NCI-H748 treated with DMSO at 0.1 percent for 48 hours (cell line): Measurements from ENCODE around the gene TMEM89.
A peak's percentile ranks its signal among the peaks of the same experiment; 100 is the strongest.

Source experiments
- DNase-seq: peaks from one replicate; lab custom pipeline; 2025; lab: John Stamatoyannopoulos, UW

TMEM89 gene

DNA sequence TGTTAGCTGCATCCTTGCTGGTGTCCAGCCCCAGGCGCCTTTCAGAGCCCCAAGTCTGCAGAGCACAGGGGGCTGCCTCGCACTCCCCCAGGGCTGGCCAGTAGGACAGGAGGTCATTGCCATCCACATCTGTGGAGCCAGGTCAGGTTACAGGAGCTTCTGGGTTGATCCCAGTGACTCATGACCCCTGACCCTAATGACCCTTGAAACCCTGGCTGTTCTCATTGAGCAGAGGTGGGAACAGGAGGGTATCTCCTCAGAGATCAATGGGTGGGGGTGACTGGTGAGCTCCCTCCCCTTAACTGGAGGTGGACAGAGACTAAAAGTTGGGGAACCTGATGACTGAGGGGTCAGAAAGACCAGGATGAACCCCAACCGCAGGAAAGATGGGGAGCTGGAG, 19.8 kb upstream of the TMEM89 start:
- no peak for DNase-seq

- no peak for DNase-seq
These were observed 18.5 kb upstream of the TMEM89 start for GRCh38 chr3:48639944-48640606.

DNA sequence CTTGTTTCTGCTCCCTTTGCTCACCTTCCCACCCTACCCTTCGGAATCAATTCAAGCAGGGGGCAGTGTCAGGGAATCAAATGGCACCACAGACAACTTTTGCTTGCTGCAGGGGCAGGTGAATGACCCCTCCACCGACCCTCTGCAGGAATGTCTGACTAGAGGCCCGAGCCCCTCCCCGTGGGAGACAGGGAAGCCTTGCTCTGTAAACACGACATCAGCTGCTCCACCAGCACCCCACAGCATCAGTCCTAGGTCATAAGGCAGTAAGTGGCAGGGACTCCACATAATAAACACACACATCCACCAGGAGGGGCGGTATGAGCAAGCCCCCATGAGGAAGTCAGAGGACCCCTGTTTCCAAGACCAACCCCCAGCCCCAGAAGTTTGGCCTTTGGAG, 15.7 kb upstream of the TMEM89 start:
- DNase-seq: no peak

DNA sequence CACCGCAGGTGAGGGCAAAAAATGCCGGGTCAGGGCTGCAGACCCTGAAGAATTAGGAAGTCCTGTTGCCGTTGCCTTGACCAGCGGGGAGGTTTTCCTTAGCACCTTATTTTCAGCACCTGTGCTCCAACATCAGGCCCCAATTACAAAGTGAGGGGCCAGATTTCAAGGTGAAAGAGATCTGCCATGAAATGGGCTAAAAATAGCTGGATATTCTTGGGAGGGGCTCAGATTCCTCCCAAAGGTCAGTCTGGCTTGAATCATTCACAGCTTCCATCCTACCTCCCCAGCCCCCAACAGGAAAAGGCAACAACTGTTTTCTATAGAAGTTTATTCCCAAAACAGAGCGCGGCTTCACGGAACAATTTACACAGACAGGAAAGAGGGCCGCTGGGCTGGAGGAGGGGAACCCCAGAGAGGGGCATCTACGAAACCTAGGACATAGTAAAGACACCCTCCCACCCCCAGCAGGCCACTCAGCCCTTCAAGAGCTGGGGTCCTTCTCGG, 14.6 kb upstream of the TMEM89 start:
- no peak for DNase-seq

DNA sequence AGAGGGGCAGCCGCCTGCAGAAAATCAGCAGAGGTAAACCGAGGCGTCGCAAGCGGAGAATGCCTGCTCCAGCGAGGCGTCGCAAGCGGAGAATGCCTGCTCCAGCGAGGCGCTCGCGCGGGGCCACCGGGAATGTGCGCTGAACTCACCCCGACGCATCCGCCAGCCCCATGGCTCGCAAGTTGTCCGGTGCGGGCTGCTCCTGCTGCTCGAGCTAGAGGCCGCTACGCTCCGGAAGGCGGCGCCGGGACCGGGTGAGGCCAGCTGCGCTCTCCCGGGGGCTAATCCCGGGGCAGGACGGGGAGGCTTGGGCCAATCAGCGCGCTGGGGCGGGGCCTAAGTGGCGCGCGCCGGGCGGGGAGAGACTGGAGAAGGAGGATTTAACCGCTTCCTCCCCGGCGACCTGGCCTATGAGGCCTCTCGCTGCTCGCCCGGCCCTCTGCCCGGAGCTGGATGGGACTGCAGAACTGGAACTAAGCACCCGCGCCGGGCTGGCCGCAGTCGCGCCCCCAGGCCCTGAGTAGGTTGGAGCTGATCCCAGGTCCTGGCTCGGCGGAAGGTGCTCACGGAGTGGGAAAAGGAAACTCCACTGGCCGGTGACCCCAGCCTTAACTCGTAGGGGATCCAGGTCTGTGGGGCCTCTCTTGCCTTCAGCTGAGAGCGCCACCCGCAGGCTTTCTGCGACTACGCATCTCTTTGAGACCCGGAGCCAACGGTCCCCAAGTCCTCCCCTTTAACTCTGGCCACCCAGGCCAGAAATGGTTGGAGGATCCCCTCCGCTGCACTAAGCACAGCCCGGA, 13.9 kb upstream of the TMEM89 start, which contains the start of gene SLC26A6:
Gene SLC26A6 (minus strand): TSS at position 240 of the 800 bp plus-strand sequence. CDS start 68 bp downstream, at position 172.
- peak; percentile 72 for DNase-seq

DNA sequence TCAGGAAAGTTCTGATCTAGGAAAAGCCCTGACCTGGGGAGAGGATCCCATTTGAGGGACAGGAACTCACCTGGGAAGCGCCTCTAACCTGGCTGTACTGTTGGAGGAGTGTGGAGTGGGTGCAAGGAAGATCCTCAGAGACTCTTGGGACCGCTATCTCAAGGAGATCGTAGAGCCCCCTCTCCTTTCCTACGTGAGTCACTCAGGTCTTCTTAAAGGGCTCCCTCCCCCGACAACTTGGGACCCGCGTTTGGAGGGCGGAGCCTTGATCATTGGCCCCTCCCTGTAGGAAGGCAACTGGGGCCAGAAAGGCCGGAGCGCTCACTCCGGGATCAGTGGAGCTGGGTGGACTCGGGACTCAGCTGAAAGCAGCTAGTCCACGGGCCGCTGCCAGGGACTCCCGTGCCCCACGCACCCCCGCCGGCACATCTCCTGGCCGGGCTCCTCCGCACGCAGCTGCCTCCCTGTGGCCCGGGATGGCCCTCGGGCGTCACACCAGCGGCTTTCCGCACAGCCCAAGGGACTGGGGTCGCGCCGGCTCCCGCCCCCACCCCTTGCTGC, 13.2 kb upstream of the TMEM89 start:
- DNase-seq: no peak

- DNase-seq: no peak
These were observed 12.2 kb upstream of the TMEM89 start for GRCh38 chr3:48633743-48634142.

DNA sequence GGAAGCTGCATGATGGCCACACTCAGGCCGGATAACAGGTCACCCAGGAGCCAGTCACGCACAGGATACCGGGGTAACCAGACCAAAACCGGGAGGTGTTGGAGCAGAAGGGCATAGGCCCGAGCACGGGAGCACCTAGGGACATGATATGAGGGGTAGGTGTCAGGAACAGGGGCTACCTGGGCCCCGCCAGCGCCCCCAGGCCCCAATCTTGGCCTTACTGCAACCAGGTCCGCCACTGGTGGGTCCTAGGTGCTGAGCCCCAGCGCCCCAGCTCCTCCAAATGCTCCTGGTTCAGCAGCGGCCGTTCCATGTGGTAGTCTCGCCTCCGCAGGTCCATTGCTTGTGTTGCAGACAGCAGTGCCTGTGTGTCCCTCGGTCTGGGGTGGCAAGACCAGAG, 11.7 kb upstream of the TMEM89 start:
- no peak for DNase-seq

GRCh38 chr3:48631516-48632448, 10.2 kb upstream of the TMEM89 start:
- DNase-seq: no peak

DNA sequence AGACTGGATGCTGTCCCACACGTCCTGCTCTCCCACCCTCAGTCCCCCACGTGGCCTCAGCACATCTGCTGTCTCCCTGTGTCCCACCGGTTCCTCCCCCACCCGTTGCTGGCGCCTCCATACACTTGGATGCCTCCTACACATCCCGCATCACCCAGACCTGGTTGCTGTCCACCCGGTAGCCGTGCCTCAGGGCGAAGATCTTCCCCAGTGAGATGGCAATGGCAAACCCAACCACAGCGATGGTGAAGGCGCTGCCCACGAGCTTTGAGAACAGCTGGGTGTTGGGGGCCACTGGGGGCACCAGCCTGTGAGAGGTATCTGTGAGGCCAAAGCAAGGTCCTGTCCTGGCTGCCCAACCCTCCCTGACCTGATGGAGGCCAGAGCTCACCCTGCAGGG, 9.3 kb upstream of the TMEM89 start:
- DNase-seq: no peak

DNA sequence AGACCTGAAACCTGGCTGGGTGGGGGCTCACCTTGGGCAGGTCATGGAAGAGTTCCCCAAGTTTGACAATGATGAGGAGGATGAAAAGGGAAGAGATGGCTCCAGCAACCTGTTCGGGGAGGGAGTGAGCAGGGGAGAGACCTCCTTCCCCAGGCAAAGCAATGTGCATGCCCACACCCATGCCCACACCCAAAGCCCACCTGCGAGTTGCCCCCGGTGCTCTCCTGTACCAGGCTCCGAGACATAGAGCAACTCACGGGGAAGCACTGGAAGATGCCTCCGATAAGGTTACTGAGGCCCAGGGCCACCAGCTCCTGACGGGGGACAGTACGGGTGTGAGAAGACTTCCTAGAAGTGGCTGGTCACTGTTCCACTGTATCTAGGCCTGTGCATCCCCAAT, 8.8 kb upstream of the TMEM89 start:
- DNase-seq: no peak

GRCh38 chr3:48629894-48630293, 8.3 kb upstream of the TMEM89 start:
- no peak for DNase-seq

DNA sequence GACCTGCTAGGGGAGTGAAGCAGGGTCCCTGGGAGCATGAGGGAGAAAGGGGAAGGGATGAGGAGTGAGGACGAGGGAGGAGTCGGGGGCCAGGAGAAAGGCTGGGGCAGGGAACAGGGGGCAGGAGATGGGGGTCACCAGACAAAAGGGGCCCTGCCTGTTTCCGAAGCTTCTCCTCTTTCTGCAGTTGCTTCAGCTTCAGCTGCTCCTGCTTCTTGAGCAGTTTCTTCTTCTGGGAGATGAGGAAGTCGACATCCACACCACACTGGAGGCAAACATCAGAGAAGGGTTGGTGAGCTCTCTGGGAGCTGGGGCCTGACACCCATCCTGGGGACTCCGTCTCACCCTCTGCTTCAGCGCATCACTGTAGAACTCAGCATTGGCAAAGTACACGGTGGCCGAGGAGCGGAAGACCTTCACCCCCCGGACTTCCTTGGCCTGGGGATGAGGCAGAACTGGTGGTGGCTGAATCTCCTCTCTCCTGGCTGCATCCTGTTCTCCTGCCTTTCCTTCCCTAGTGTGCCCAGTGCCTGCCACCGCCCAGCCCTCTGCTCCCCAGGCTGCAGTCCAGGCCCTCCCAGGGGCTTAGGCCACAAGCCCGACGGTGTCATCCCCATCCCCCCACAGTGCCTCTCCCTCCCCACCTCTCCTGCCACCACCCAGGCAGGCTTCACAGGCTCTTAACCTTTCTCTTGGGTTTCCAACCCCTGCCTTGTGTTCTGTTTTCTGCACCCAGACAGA, 6.9 kb upstream of the TMEM89 start:
- DNase-seq: no peak

GRCh38 chr3:48625600-48625999, 4.0 kb upstream of the TMEM89 start:
- DNase-seq: no peak

- DNase-seq: no peak
These were observed 3.2 kb upstream of the TMEM89 start for GRCh38 chr3:48624767-48625166.

DNA sequence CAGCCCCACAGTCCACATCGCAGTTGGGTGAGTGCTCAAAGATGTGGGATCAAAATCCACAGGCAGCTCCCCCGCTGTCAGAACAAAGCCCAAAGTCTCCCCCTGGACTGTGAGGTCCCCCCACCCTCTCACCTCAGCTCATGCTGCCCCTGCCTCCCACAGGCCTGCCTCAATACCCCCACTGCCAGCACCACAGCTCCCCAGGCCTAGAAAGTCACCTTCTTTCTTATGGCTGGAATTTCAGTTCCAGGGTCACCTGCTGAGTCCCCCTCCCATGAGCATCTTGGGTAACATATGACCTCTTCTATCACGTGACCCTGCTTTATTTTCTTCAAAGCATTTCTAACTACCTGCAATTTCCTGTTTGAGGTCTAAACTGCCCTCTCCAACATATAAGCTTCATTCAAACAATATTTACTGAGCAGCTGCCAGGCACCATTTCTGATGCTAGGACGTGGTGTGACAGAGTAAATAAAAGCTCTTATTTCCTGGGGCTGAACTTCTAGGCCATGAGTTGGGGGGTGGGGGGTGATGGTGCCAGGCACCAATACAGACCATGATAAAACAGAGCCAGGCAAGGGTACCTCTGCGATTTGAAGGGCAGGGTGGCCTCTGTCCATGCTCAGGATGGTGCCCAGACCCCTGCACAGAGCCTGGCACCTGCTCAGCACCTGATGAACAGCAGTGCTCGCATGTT, 2.4 kb upstream of the TMEM89 start:
- peak; percentile 75 for DNase-seq

GRCh38 chr3:48619541-48620524, 1.7 kb downstream of the TMEM89 start:
- no peak for DNase-seq

GRCh38 chr3:48617559-48617958, 4.0 kb downstream of the TMEM89 start:
- no peak for DNase-seq

GRCh38 chr3:48614044-48614443, 7.5 kb downstream of the TMEM89 start:
- no peak for DNase-seq
